Motor neuron (in vitro differentiated cells): ENCODE data around the gene RBM10. TPM values are rescaled to one million over a fixed set of nuclear protein-coding genes. Genes with fewer than 3 reads are reported as not detected.

Experiments
- ATAC-seq, 8 experiments: fragments of 200-7000 bp; cut with Tn5 transposase; replicated peaks in 6 of 8; 2 replicates each; pipeline ENCODE4 v1.8.0; 2021; ENCODE audit warnings: mild to moderate bottlenecking in 8 of 8, moderate library complexity in 8 of 8
- H3K27ac ChIP-seq, 2 donors: fragments of 250-450 bp; sonication (Bioruptor Pico); 2 replicates each; pipeline ENCODE4 v1.9.0; 2021; ENCODE audit warnings: antibody characterized with exemption in 2 of 2, mild to moderate bottlenecking in 2 of 2, moderate library complexity in 1 of 2
- H3K4me1 ChIP-seq, 2 donors: fragments of 250-450 bp; sonication (Bioruptor Pico); replicated peaks in 1 of 2; 2 replicates each; pipeline ENCODE4 v1.6.1; 2021; ENCODE audit warnings: antibody characterized with exemption in 2 of 2, mild to moderate bottlenecking in 2 of 2, moderate library complexity in 1 of 2
- H3K4me3 ChIP-seq, 5 donors: fragments of 250-450 bp; sonication (Bioruptor Pico); 2 replicates each; pipeline ENCODE4 v1.9.0; 2021; ENCODE audit warnings: antibody characterized with exemption in 5 of 5, mild to moderate bottlenecking in 5 of 5, moderate library complexity in 4 of 5
- WGBS, 10 experiments: fragments of 450-650 bp; shearing (Covaris generic); methylation state at CpG; one replicate each; pipeline ENCODE4 v1.0.0; 2022; 5-methylcytosine and 5-hydroxymethylcytosine counted together
- in situ Hi-C, 9 experiments: fragments of 400-800 bp; cut with MboI; loops; one replicate each; pipeline ENCODE4 v1.15.0; 2021; ENCODE audit warnings: low sequenced_read_pairs in 9 of 9, low pct_unique_long_range_greater_than_20kb in 2 of 9; ENCODE audit not compliant: unreplicated experiment in 9 of 9
- total RNA-seq, 8 experiments: library from RNA; unstranded; fragments of 300-600 nt; gene quantifications; 2 replicates each; pipeline versions ENCODE4 v1.2.3 to v1.2.4, GENCODE V29; 2022

RBM10 gene
- total RNA-seq, 8 experiments from 2014 or later, result 32.8 to 64.9 (median 39.9) TPM

GRCh38 chrX:47232197-47232802 lies 87.3 kb downstream of the RBM10 start:
- 52 to 92% methylated on average over 2 to 7 of the region's 8 CpGs; no CpG with 5 or more reads in 8 of the 10 experiments for WGBS, 10 experiments
- H3K27ac ChIP-seq, result peak overlapping the region; percentile 98
- H3K4me3 ChIP-seq, result peak overlapping the region; percentile 82 to 94 (median 89)
- no peak for ATAC-seq
- in situ Hi-C loops, result loop anchor here in 1 of 9 experiments (25.0 kb wide), 1 partner anchor 130 kb away; the partner anchor contains the start of gene ZNF157
- peaks cover 8 to 23% of the 10 kb centered on the region in 2 donors for H3K4me1 ChIP-seq

GRCh38 chrX:47232803-47233332 lies 87.8 kb downstream of the RBM10 start, which contains the start of gene USP11:
USP11 (plus strand) TSS chrX:47233009; CDS start chrX:47233044, 35 bp downstream.
- in situ Hi-C loops, result loop anchor here in 1 of 9 experiments (25.0 kb wide), 1 partner anchor 129 kb away; the partner anchor contains the start of gene ZNF157
- peak within 1 kb of the TSS; percentile 82 to 94 (median 89) for H3K4me3 ChIP-seq
- WGBS, 10 experiments, result 0% methylated on average over 6 of the region's 46 CpGs; no CpG with 5 or more reads in 9 of the 10 experiments
- H3K4me1 ChIP-seq, result peaks cover 8 to 23% of the 10 kb centered on the region in 2 donors
- peak; percentile 9 to 68 (median 56) for ATAC-seq
- peak within 1 kb of the TSS; percentile 98 for H3K27ac ChIP-seq

GRCh38 chrX:47233333-47234113 lies 88.5 kb downstream of the RBM10 start:
- 0 to 15% (median 2%) methylated on average over 3 to 14 of the region's 51 CpGs; no CpG with 5 or more reads in 6 of the 10 experiments for WGBS, 10 experiments
- H3K27ac ChIP-seq, result peak overlapping the region; percentile 98
- peak overlapping the region; percentile 82 to 94 (median 89) for H3K4me3 ChIP-seq
- in situ Hi-C loops, result loop anchor here in 1 of 9 experiments (25.0 kb wide), 1 partner anchor 129 kb away; the partner anchor contains the start of gene ZNF157
- peaks cover 8 to 23% of the 10 kb centered on the region in 2 donors for H3K4me1 ChIP-seq
- ATAC-seq, result peak; percentile 85 to 92 (median 91)

GRCh38 chrX:47234583-47234982 lies 89.6 kb downstream of the RBM10 start:
- Histone ChIP-seq H3K4me1 (peaks cover 8 to 23% of the 10 kb centered on the region in 2 donors), H3K27ac (no peak overlapping the region), H3K4me3 (peak overlapping the region; percentile 82 to 94 (median 89))
- in situ Hi-C loops, result loop anchor here in 1 of 9 experiments (25.0 kb wide), 1 partner anchor 128 kb away; the partner anchor contains the start of gene ZNF157
- 7 to 76% (median 28%) methylated on average over 2 to 3 of the region's 3 CpGs; no CpG with 5 or more reads in 4 of the 10 experiments for WGBS, 10 experiments
- no peak for ATAC-seq

GRCh38 chrX:47235691-47236103 lies 90.7 kb downstream of the RBM10 start:
- WGBS, 10 experiments, result 89% methylated on average over 4 of the region's 4 CpGs; no CpG with 5 or more reads in 9 of the 10 experiments
- Histone ChIP-seq H3K27ac (no peak overlapping the region), H3K4me1 (peaks cover 8 to 23% of the 10 kb centered on the region in 2 donors), H3K4me3 (peak overlapping the region in 1 of 5 donors; percentile 13)
- ATAC-seq, result no peak
- in situ Hi-C loops, result loop anchor here in 1 of 9 experiments (25.0 kb wide), 1 partner anchor 127 kb away; the partner anchor contains the start of gene ZNF157

Other genes with a start within 250 kb of the RBM10 start
- 10 to 100 TPM in 1 of 8 experiments, 1 to 10 TPM in 7; 2.2 to 15.1 (median 6.5) TPM for gene JADE3, start 232.8 kb upstream of the RBM10 start, total RNA-seq
- under 1 TPM in 6 of 8 experiments, not detected in 2; 0.11 to 0.69 (median 0.27) TPM for gene RGN, start 66.8 kb upstream of the RBM10 start, total RNA-seq
- gene NDUFB11, start 519 bp upstream of the RBM10 start, total RNA-seq, result 100 to 1,000 TPM; 103 to 155 (median 120) TPM
- 100 to 1,000 TPM; 134 to 421 (median 190) TPM for gene UBA1, start 48.6 kb downstream of the RBM10 start, total RNA-seq
- gene CDK16, start 73.5 kb downstream of the RBM10 start, total RNA-seq, result 100 to 1,000 TPM in 2 of 8 experiments, 10 to 100 TPM in 6; 58.1 to 113 (median 81.7) TPM
- 100 to 1,000 TPM in 5 of 8 experiments, 10 to 100 TPM in 3; 25.0 to 167 (median 110) TPM for gene USP11, start 87.8 kb downstream of the RBM10 start, total RNA-seq
- 1 to 10 TPM in 2 of 8 experiments, under 1 TPM in 5, not detected in 1; 0.13 to 1.7 (median 0.85) TPM for gene ZNF157, start 225.4 kb downstream of the RBM10 start, total RNA-seq